CD14-positive monocyte (primary cell): Measurements from ENCODE around the gene CACNA1C. TPM values are rescaled to one million over a fixed set of nuclear protein-coding genes. Genes with fewer than 3 reads are reported as not detected.

Source experiments
- DNase-seq, 3 donors: peaks; one replicate each; pipeline ENCODE4 v3.0.0-alpha.2; 2011 to 2022
- H2AFZ ChIP-seq: 2 replicates; pipeline ENCODE4 v1.6.0; 2012; ENCODE audit warnings: mild to moderate bottlenecking, low read depth, low read length, inconsistent platforms; ENCODE audit not compliant: insufficient read depth, poor library complexity, severe bottlenecking
- H3K27ac ChIP-seq, 2 donors: 1 replicate in 1 of 2; 2 replicates in 1 of 2; pipeline ENCODE4 v1.5.1; 2012 to 2013; ENCODE audit warnings: low read length in 2 of 2, control low read depth in 1 of 2, inconsistent platforms in 1 of 2, low read depth in 1 of 2, mild to moderate bottlenecking in 1 of 2
- H3K27me3 ChIP-seq, 2 donors: one replicate each; pipeline versions ENCODE4 v1.6.0 to v1.6.1; 2011 to 2013; ENCODE audit warnings: low read length in 2 of 2; ENCODE audit not compliant: control insufficient read depth in 2 of 2, insufficient read depth in 2 of 2
- H3K36me3 ChIP-seq, 2 donors: replicated peaks in 1 of 2; 1 replicate in 1 of 2; 2 replicates in 1 of 2; pipeline versions ENCODE4 v1.5.1 to v1.6.1; 2012 to 2013; ENCODE audit warnings: low read length in 2 of 2, control low read depth in 1 of 2, inconsistent platforms in 1 of 2, mild to moderate bottlenecking in 1 of 2; ENCODE audit not compliant: insufficient read depth in 2 of 2, control insufficient read depth in 1 of 2
- H3K4me1 ChIP-seq, 2 donors: 1 replicate in 1 of 2; 2 replicates in 1 of 2; pipeline versions ENCODE4 v1.5.1 to v1.6.1; 2012 to 2013; ENCODE audit warnings: low read length in 2 of 2, control low read depth in 1 of 2, inconsistent platforms in 1 of 2, mild to moderate bottlenecking in 1 of 2, moderate library complexity in 1 of 2; ENCODE audit not compliant: insufficient read depth in 2 of 2, control insufficient read depth in 1 of 2
- H3K4me2 ChIP-seq: replicated peaks from 2 replicates; pipeline ENCODE3; 2012; ENCODE audit warnings: low read length, moderate library complexity, mild to moderate bottlenecking; ENCODE audit not compliant: poor library complexity, severe bottlenecking; ENCODE audit errors: extremely low read depth
- H3K4me3 ChIP-seq, 3 experiments: fragments of 200-600 bp in 1 of 3; sonication (generic) in 1 of 3; replicated peaks in 1 of 3; 1 replicate in 2 of 3; 2 replicates in 1 of 3; pipeline ENCODE4 v1.5.1; 2011 to 2013; ENCODE audit warnings: low read length in 3 of 3, mild to moderate bottlenecking in 3 of 3, control low read depth in 2 of 3, low read depth in 2 of 3, inconsistent platforms in 1 of 3, moderate library complexity in 1 of 3
- H3K79me2 ChIP-seq: 2 replicates; pipeline ENCODE4 v1.6.0; 2012; ENCODE audit warnings: mild to moderate bottlenecking, control low read depth, inconsistent platforms, low read length, moderate library complexity; ENCODE audit not compliant: insufficient read depth
- H3K9ac ChIP-seq: 2 replicates; pipeline ENCODE4 v1.6.0; 2017; ENCODE audit warnings: low read length, mild to moderate bottlenecking; ENCODE audit not compliant: insufficient read depth, poor library complexity, severe bottlenecking
- H3K9me3 ChIP-seq, 2 donors: replicated peaks in 1 of 2; 1 replicate in 1 of 2; 2 replicates in 1 of 2; pipeline versions ENCODE4 v1.5.1 to v1.6.1; 2012 to 2013; ENCODE audit warnings: low read length in 2 of 2, control low read depth in 1 of 2; ENCODE audit not compliant: control insufficient read depth in 1 of 2, insufficient read depth in 1 of 2
- H4K20me1 ChIP-seq: 2 replicates; pipeline ENCODE4 v1.6.0; 2012; ENCODE audit warnings: mild to moderate bottlenecking, low read length, control low read depth, moderate library complexity; ENCODE audit not compliant: insufficient read depth
- H3K27ac Mint-ChIP-seq, 7 donors: one replicate each; pipeline ENCODE4 v1.8.0; 2020; ENCODE audit warnings: mild to moderate bottlenecking in 7 of 7, mixed read lengths in 7 of 7, moderate library complexity in 6 of 7, inconsistent platforms in 2 of 7
- H3K27me3 Mint-ChIP-seq, 3 donors: one replicate each; pipeline ENCODE4 v1.8.0; 2021 to 2022; ENCODE audit warnings: low read depth in 3 of 3, mild to moderate bottlenecking in 3 of 3, mixed read lengths in 3 of 3, moderate library complexity in 3 of 3, inconsistent platforms in 1 of 3
- H3K36me3 Mint-ChIP-seq, 2 donors: one replicate each; pipeline ENCODE4 v1.8.0; 2020; ENCODE audit warnings: mixed read lengths in 2 of 2, inconsistent platforms in 1 of 2, mild to moderate bottlenecking in 1 of 2
- H3K4me1 Mint-ChIP-seq: one replicate; pipeline ENCODE4 v1.8.0; 2020; ENCODE audit warnings: mild to moderate bottlenecking, mixed read lengths
- H3K4me3 Mint-ChIP-seq, 2 donors: one replicate each; pipeline ENCODE4 v1.8.0; 2020; ENCODE audit warnings: mild to moderate bottlenecking in 2 of 2, mixed read lengths in 2 of 2, moderate library complexity in 1 of 2
- H3K9me3 Mint-ChIP-seq, 7 donors: one replicate each; pipeline ENCODE4 v1.8.0; 2020 to 2022; ENCODE audit warnings: mixed read lengths in 7 of 7, mild to moderate bottlenecking in 6 of 7, moderate library complexity in 6 of 7, inconsistent platforms in 2 of 7
- WGBS: methylation state at CpG from one replicate; pipeline ENCODE4 v1.1.5; 2013; ENCODE audit warnings: missing lambda C conversion rate; ENCODE audit not compliant: insufficient coverage; 5-methylcytosine and 5-hydroxymethylcytosine counted together
- intact Hi-C, 2 donors: fragments of 100-400 bp; cut with micrococcal nuclease; formaldehyde crosslinking; loops; one replicate each; pipeline versions ENCODE4 v1.15.0 to v1.15.1; 2023
- polyA plus RNA-seq, 3 donors: library from polyadenylated mRNA; depleted of rRNA in 1 of 3; unstranded in 2 of 3; stranded (reverse) in 1 of 3; fragments of 300-500 nt in 2 of 3; fragments of >200 nt in 1 of 3; fragmentation: Illumina TruSeq in 2 of 3; gene quantifications; 1 replicate in 2 of 3; 2 replicates in 1 of 3; pipeline ENCODE4 v1.2.3, GENCODE V29; 2012 to 2021
- TF ChIP-seq, protein P1 (sequence below): fragments of 200-600 bp; IDR thresholded peaks from one replicate; pipeline ENCODE4 v1.8.0; 2022; ENCODE audit warnings: antibody characterized with exemption, mild to moderate bottlenecking

CACNA1C gene
- polyA plus RNA-seq, 3 donors = not detected

GRCh38 chr12:2273751-2274150 lies 221.0 kb downstream of the CACNA1C start:
- Mint-ChIP-seq H3K9me3 (no peaks in the 10 kb centered on the region), H3K36me3 (no peaks in the 10 kb centered on the region), H3K27me3 (peaks cover 1 to 3% (median 3%) of the 10 kb centered on the region in 3 donors), H3K4me3 (no peak overlapping the region), H3K27ac (no peak overlapping the region), H3K4me1 (no peaks in the 10 kb centered on the region)
- no peak for DNase-seq
- WGBS = 94% methylated on average over 9 of the region's 12 CpGs
- Histone ChIP-seq H3K9ac (no peak overlapping the region), H3K4me2 (no peak overlapping the region), H3K27me3 (no peaks in the 10 kb centered on the region), H3K27ac (no peak overlapping the region), H3K9me3 (no peaks in the 10 kb centered on the region), H3K4me3 (no peak overlapping the region), H2AFZ (peak overlapping the region; percentile 17), H3K36me3 (no peaks in the 10 kb centered on the region), H3K4me1 (no peaks in the 10 kb centered on the region), H4K20me1 (no peaks in the 10 kb centered on the region), H3K79me2 (no peaks in the 10 kb centered on the region)
- intact Hi-C loops = loop anchor here in 1 of 2 donors (10.0 kb wide), 1 partner anchor 111 kb away; no protein-coding TSS in a partner anchor
- TF ChIP-seq, protein P1, sequence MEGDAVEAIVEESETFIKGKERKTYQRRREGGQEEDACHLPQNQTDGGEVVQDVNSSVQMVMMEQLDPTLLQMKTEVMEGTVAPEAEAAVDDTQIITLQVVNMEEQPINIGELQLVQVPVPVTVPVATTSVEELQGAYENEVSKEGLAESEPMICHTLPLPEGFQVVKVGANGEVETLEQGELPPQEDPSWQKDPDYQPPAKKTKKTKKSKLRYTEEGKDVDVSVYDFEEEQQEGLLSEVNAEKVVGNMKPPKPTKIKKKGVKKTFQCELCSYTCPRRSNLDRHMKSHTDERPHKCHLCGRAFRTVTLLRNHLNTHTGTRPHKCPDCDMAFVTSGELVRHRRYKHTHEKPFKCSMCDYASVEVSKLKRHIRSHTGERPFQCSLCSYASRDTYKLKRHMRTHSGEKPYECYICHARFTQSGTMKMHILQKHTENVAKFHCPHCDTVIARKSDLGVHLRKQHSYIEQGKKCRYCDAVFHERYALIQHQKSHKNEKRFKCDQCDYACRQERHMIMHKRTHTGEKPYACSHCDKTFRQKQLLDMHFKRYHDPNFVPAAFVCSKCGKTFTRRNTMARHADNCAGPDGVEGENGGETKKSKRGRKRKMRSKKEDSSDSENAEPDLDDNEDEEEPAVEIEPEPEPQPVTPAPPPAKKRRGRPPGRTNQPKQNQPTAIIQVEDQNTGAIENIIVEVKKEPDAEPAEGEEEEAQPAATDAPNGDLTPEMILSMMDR = no peak

GRCh38 chr12:2274733-2275132 lies 221.9 kb downstream of the CACNA1C start:
- Histone ChIP-seq H3K4me3 (no peak overlapping the region), H3K9me3 (no peaks in the 10 kb centered on the region), H4K20me1 (no peaks in the 10 kb centered on the region), H3K9ac (no peak overlapping the region), H3K4me2 (no peak overlapping the region), H3K27me3 (no peaks in the 10 kb centered on the region), H3K79me2 (no peaks in the 10 kb centered on the region), H3K4me1 (no peaks in the 10 kb centered on the region), H3K27ac (no peak overlapping the region), H2AFZ (no peak overlapping the region), H3K36me3 (no peaks in the 10 kb centered on the region)
- DNase-seq = no peak
- Mint-ChIP-seq H3K27ac (peak overlapping the region in 1 of 7 donors; percentile 4), H3K4me1 (no peaks in the 10 kb centered on the region), H3K4me3 (no peak overlapping the region), H3K36me3 (no peaks in the 10 kb centered on the region), H3K9me3 (peaks cover 0 to 1% (median under 1%) of the 10 kb centered on the region in 7 donors), H3K27me3 (peaks cover 1 to 3% (median 1%) of the 10 kb centered on the region in 3 donors)
- WGBS = 100% methylated on average over 4 of the region's 7 CpGs
- intact Hi-C loops = loop anchor here in 1 of 2 donors (10.0 kb wide), 1 partner anchor 110 kb away; no protein-coding TSS in a partner anchor
- TF ChIP-seq, protein P1 = no peak
